ENCODE data around the gene DYRK1B. TPM values are rescaled to one million over a fixed set of nuclear protein-coding genes. Genes with fewer than 3 reads are reported as not detected.

Gene DYRK1B
- total RNA-seq, 1 experiment from 2014 or later = 16.0 TPM

DNA sequence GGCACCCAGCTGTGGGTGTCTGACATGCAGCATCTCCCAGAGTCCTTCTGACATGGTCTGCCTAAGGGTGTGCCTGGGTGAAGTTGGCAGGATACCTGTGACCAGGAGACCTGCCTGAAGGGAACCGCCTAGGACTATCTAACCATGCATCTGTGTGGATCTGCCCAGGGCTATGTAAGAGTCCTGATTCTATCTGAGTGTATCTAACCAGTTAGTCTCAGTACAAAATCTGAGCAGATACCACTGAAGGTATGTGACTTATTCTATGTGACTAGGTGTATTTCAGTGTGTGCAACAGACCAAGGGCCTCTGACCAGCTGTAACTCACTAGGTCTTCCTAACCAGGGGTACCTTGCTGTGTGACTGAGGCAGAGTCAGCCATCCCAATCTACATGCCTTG is 40.4 kb upstream of the DYRK1B start:
- Histone ChIP-seq H3K9me3 (ENCODE audit: low read depth, low read length, poor library complexity, severe bottlenecking) (no peaks in the 10 kb centered on the region), H3K4me1 (ENCODE audit: insufficient read depth, low read length, poor library complexity, severe bottlenecking) (no peaks in the 10 kb centered on the region), H3K4me3 (ENCODE audit: low read depth, low read length, poor library complexity, severe bottlenecking) (no peak overlapping the region), H3K27ac (ENCODE audit: low read depth, low read length, poor library complexity, severe bottlenecking) (no peak overlapping the region), H3K27me3 (replicated peaks; ENCODE audit: insufficient read depth, low read depth, low read length, poor library complexity) (no peaks in the 10 kb centered on the region), H3K36me3 (ENCODE audit: insufficient read depth, low read length, poor library complexity, severe bottlenecking) (no peaks in the 10 kb centered on the region)
- intact Hi-C loops (cut with micrococcal nuclease; ENCODE audit: unreplicated experiment) = no loop called here
- ChIA-PET POLR2A (ENCODE audit: low non-redundant PET) (no interaction called here), CTCF (no interaction called here)
- TF ChIP-seq EZH2 (IDR thresholded peaks at IDR 0.05; ENCODE audit: borderline replicate concordance, low read depth, low read length, poor library complexity, severe bottlenecking) = no peak
- TF ChIP-seq, protein P1, sequence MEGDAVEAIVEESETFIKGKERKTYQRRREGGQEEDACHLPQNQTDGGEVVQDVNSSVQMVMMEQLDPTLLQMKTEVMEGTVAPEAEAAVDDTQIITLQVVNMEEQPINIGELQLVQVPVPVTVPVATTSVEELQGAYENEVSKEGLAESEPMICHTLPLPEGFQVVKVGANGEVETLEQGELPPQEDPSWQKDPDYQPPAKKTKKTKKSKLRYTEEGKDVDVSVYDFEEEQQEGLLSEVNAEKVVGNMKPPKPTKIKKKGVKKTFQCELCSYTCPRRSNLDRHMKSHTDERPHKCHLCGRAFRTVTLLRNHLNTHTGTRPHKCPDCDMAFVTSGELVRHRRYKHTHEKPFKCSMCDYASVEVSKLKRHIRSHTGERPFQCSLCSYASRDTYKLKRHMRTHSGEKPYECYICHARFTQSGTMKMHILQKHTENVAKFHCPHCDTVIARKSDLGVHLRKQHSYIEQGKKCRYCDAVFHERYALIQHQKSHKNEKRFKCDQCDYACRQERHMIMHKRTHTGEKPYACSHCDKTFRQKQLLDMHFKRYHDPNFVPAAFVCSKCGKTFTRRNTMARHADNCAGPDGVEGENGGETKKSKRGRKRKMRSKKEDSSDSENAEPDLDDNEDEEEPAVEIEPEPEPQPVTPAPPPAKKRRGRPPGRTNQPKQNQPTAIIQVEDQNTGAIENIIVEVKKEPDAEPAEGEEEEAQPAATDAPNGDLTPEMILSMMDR (conservative IDR thresholded peaks at IDR 0.05; ENCODE audit: low read depth, low read length) = no peak
- no peak for DNase-seq (ENCODE audit: low spot score)
- no TSS peak for BruUV-seq (replicated peaks)

DNA sequence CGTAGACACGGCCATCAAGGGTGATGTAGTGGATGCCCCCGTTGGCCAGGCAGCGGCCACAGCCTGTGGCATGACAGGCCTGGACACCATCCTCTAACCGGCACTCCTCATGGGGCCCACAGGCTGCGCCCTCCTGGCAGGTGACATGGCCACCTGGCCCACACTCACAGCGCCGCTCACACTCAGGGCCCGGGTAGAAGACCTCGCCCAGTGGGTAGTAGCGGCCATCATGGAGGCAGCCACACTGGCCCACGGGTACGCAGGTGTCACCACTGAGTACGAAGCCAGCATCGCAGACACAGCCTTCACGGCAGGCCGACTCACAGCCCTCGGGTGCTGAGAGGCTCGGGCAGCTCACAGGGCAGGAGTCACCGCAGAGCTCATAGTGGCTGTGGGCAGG is 39.4 kb upstream of the DYRK1B start:
- no TSS peak for BruUV-seq (replicated peaks)
- ChIA-PET POLR2A (ENCODE audit: low non-redundant PET) (no interaction called here), CTCF (no interaction called here)
- DNase-seq (ENCODE audit: low spot score) = no peak
- TF ChIP-seq EZH2 (IDR thresholded peaks at IDR 0.05; ENCODE audit: borderline replicate concordance, low read depth, low read length, poor library complexity, severe bottlenecking) = no peak
- TF ChIP-seq, protein P1 (conservative IDR thresholded peaks at IDR 0.05; ENCODE audit: low read depth, low read length) = no peak
- H3K27me3 ChIP-seq (replicated peaks; ENCODE audit: insufficient read depth, low read depth, low read length, poor library complexity) = no peaks in the 10 kb centered on the region
- peaks cover 4% of the 10 kb centered on the region for H3K36me3 ChIP-seq (ENCODE audit: insufficient read depth, low read length, poor library complexity, severe bottlenecking)
- no peak overlapping the region for H3K27ac ChIP-seq (ENCODE audit: low read depth, low read length, poor library complexity, severe bottlenecking)
- no peak overlapping the region for H3K4me3 ChIP-seq (ENCODE audit: low read depth, low read length, poor library complexity, severe bottlenecking)
- intact Hi-C loops (cut with micrococcal nuclease; ENCODE audit: unreplicated experiment) = no loop called here
- no peaks in the 10 kb centered on the region for H3K4me1 ChIP-seq (ENCODE audit: insufficient read depth, low read length, poor library complexity, severe bottlenecking)
- no peaks in the 10 kb centered on the region for H3K9me3 ChIP-seq (ENCODE audit: low read depth, low read length, poor library complexity, severe bottlenecking)

DNA sequence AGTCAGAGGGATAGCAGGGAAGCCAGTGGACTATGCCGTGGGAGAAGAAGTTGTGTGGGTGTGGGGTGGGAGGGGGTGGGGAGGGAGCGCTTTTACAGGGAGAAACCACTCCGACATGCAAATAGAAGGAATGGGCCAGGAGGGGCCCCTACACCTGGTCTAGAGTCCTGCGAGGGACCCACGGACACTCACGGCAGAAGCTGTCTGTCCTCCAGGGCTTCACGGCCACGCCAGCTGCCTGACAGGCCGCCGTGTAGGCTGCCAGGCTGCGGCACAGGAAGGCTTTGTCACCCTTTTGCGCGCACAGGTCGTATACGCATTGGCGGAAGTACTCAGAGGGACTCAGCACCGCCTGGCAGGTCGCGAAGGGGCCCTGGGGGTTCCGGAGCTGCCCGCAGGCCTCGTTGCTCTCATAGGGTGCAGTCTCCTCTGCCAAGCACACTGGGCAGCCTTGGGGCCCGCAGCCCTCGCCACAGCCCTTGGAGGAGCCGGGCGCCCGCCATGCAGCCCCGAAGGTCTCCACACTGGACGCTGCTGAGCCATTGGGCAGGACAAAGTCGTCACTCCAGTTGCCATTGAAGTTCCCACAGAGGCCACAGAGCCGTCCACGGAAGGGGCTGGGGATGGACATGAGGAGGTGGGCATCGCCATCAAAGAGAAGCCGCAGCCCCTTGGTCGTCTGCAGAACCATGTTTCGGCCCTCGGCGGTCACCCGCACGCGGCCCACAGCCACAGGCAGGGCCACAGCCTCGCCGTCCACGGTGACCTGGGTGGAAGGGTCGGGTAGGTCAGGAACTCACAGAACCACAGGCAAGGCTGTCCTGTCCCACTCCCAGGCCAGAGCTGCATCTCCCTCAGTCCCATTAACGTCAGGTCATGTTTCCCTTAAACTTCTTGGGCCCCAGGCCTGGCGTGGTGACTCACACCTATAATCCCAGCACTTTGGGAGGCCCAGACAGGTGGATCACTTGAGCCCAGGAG is 38.2 kb upstream of the DYRK1B start:
- H3K27me3 ChIP-seq (replicated peaks; ENCODE audit: insufficient read depth, low read depth, low read length, poor library complexity) = no peaks in the 10 kb centered on the region
- no peaks in the 10 kb centered on the region for H3K9me3 ChIP-seq (ENCODE audit: low read depth, low read length, poor library complexity, severe bottlenecking)
- H3K36me3 ChIP-seq (ENCODE audit: insufficient read depth, low read length, poor library complexity, severe bottlenecking) = peaks cover 4% of the 10 kb centered on the region
- CTCF ChIA-PET = no interaction called here
- TF ChIP-seq, protein P1 (conservative IDR thresholded peaks at IDR 0.05; ENCODE audit: low read depth, low read length) = no peak
- TF ChIP-seq EZH2 (IDR thresholded peaks at IDR 0.05; ENCODE audit: borderline replicate concordance, low read depth, low read length, poor library complexity, severe bottlenecking) = no peak
- intact Hi-C loops (cut with micrococcal nuclease; ENCODE audit: unreplicated experiment) = no loop called here
- POLR2A ChIA-PET (ENCODE audit: low non-redundant PET) = no interaction called here
- no peak for DNase-seq (ENCODE audit: low spot score)
- H3K4me3 ChIP-seq (ENCODE audit: low read depth, low read length, poor library complexity, severe bottlenecking) = no peak overlapping the region
- BruUV-seq (replicated peaks) = no TSS peak
- H3K4me1 ChIP-seq (ENCODE audit: insufficient read depth, low read length, poor library complexity, severe bottlenecking) = no peaks in the 10 kb centered on the region
- H3K27ac ChIP-seq (ENCODE audit: low read depth, low read length, poor library complexity, severe bottlenecking) = no peak overlapping the region

All from A673 (cell line).